Lower leg skin (tissue), 3 donors: ENCODE measurements around the gene SGMS2.

Source experiments
- CTCF ChIP-seq, 3 donors: fragments of 450-650 bp; IDR thresholded peaks; one replicate each; pipeline ENCODE4 v1.5.1; 2016; ENCODE audit warnings: antibody characterized with exemption in 3 of 3, mild to moderate bottlenecking in 3 of 3, moderate library complexity in 2 of 3
- POLR2A ChIP-seq, 2 donors: fragments of 450-650 bp; IDR thresholded peaks; one replicate each; pipeline ENCODE4 v1.6.1; 2016 to 2017; ENCODE audit warnings: antibody characterized with exemption in 2 of 2, mild to moderate bottlenecking in 1 of 2, moderate library complexity in 1 of 2

- TF ChIP-seq CTCF (IDR thresholded peaks at IDR 0.05) (no peak), POLR2A (IDR thresholded peaks at IDR 0.05) (no peak)
These were observed 10.7 kb downstream of the SGMS2 start for GRCh38 chr4:107835406-107835805.
